H1 (cell line): Measurements from ENCODE around the gene ACBD6. TPM values are rescaled to one million over a fixed set of nuclear protein-coding genes. Genes with fewer than 3 reads are reported as not detected.

Experiments used
- CTCF ChIA-PET: fragments of 300-600 bp; sonication (Branson Sonifier 250); formaldehyde crosslinking; loops from one replicate; lab custom pipeline; 2021; ENCODE audit not compliant: partially characterized antibody; lab: Charles Lee
- POLR2A ChIA-PET: fragments of 300-600 bp; sonication (Branson Sonifier 250); formaldehyde crosslinking; loops from one replicate; lab custom pipeline; 2021; ENCODE audit warnings: inconsistent platforms; ENCODE audit not compliant: partially characterized antibody; lab: Charles Lee
- DNase-seq, 2 experiments: peaks; one replicate each; pipeline versions ENCODE4 v3.0.0 to v3.0.0-alpha.2; 2010 to 2022; ENCODE audit warnings: low spot score in 2 of 2, low read depth in 1 of 2, mixed read lengths in 1 of 2
- FAIRE-seq: peaks from 2 replicates; lab custom pipeline; 2011; peaks lifted over from hg19 to GRCh38; lab: Jason Lieb, UNC
- H2AFZ ChIP-seq: 2 replicates; pipeline ENCODE4 v1.8.1; 2012; ENCODE audit warnings: low read length, inconsistent platforms
- H2AK5ac ChIP-seq: 2 replicates; pipeline ENCODE4 v1.6.1; 2013; ENCODE audit warnings: low read depth, low read length
- H2BK120ac ChIP-seq: replicated peaks from 2 replicates; pipeline ENCODE3; 2013; ENCODE audit warnings: low read depth, low read length, inconsistent platforms
- H2BK12ac ChIP-seq: 2 replicates; pipeline ENCODE4 v1.6.1; 2013; ENCODE audit warnings: low read depth, low read length
- H2BK15ac ChIP-seq: 2 replicates; pipeline ENCODE4 v1.6.1; 2013; ENCODE audit warnings: low read length
- H2BK20ac ChIP-seq: 2 replicates; pipeline ENCODE4 v1.6.1; 2013; ENCODE audit warnings: low read length
- H2BK5ac ChIP-seq: 2 replicates; pipeline ENCODE4 v1.6.1; 2013; ENCODE audit warnings: low read depth, low read length
- H3K14ac ChIP-seq: 2 replicates; pipeline ENCODE4 v1.6.1; 2013; ENCODE audit warnings: inconsistent platforms; ENCODE audit not compliant: insufficient read length
- H3K18ac ChIP-seq: 2 replicates; pipeline ENCODE4 v1.6.1; 2013; ENCODE audit warnings: low read length; ENCODE audit errors: extremely low read depth
- H3K23ac ChIP-seq: 2 replicates; pipeline ENCODE4 v1.6.1; 2013; ENCODE audit warnings: inconsistent platforms; ENCODE audit not compliant: insufficient read length
- H3K23me2 ChIP-seq: 2 replicates; pipeline ENCODE4 v1.6.1; 2013; ENCODE audit warnings: low read depth, low read length
- H3K27ac ChIP-seq: 2 replicates; pipeline ENCODE4 v1.6.1; 2011; ENCODE audit warnings: low read depth, low read length, inconsistent platforms
- H3K27me3 ChIP-seq, 4 experiments: replicated peaks in 1 of 4; 1 replicate in 1 of 4; 2 replicates in 3 of 4; pipeline versions ENCODE4 v1.6.1 to v1.8.1; 2011 to 2013; ENCODE audit warnings: low read length in 3 of 4, mild to moderate bottlenecking in 3 of 4, inconsistent platforms in 2 of 4, mixed read lengths in 2 of 4, moderate library complexity in 1 of 4; ENCODE audit not compliant: control insufficient read depth in 3 of 4, insufficient read depth in 3 of 4; ENCODE audit errors: extremely low read depth in 1 of 4
- H3K36me3 ChIP-seq, 4 experiments: 2 replicates each; pipeline versions ENCODE4 v1.6.1 to v1.8.1; 2011 to 2013; ENCODE audit warnings: mild to moderate bottlenecking in 4 of 4, low read length in 3 of 4, moderate library complexity in 2 of 4, control low read depth in 1 of 4, inconsistent platforms in 1 of 4; ENCODE audit not compliant: insufficient read depth in 4 of 4, control insufficient read depth in 2 of 4
- H3K4ac ChIP-seq: replicated peaks from 2 replicates; pipeline ENCODE3; 2013; ENCODE audit warnings: low read length, low read depth, mixed read lengths, inconsistent platforms; ENCODE audit not compliant: insufficient read length
- H3K4me1 ChIP-seq, 4 experiments: replicated peaks in 1 of 4; 1 replicate in 1 of 4; 2 replicates in 3 of 4; pipeline versions ENCODE4 v1.6.1 to v1.8.1; 2011 to 2013; ENCODE audit warnings: low read length in 3 of 4, inconsistent platforms in 2 of 4, mixed read lengths in 1 of 4; ENCODE audit not compliant: insufficient read depth in 4 of 4, control insufficient read depth in 3 of 4
- H3K4me2 ChIP-seq, 2 experiments: 2 replicates each; pipeline versions ENCODE4 v1.6.1 to v1.8.1; 2011 to 2013; ENCODE audit warnings: low read depth in 2 of 2, low read length in 2 of 2, control low read depth in 1 of 2, inconsistent platforms in 1 of 2, mild to moderate bottlenecking in 1 of 2; ENCODE audit not compliant: insufficient read depth in 1 of 2
- H3K4me3 ChIP-seq, 4 experiments: fragments of 200-600, 300-600 bp in 1 of 4; sonication (generic), shearing (Covaris generic), sonication (Bioruptor Twin) in 1 of 4; 2 replicates each; pipeline versions ENCODE4 v1.5.1 to v1.8.1; 2011 to 2016; ENCODE audit warnings: low read length in 4 of 4, low read depth in 3 of 4, control low read depth in 2 of 4, inconsistent platforms in 2 of 4, mild to moderate bottlenecking in 2 of 4, mixed read lengths in 1 of 4, moderate library complexity in 1 of 4; ENCODE audit not compliant: insufficient read depth in 2 of 4; ENCODE audit errors: extremely low read depth in 1 of 4
- H3K56ac ChIP-seq: replicated peaks from 2 replicates; pipeline ENCODE3; 2013; ENCODE audit warnings: low read depth, mild to moderate bottlenecking, mixed read lengths, low read length, inconsistent platforms; ENCODE audit not compliant: insufficient read length
- H3K79me1 ChIP-seq: 2 replicates; pipeline ENCODE4 v1.6.1; 2013; ENCODE audit warnings: low read depth, low read length, control low read depth
- H3K79me2 ChIP-seq, 2 experiments: 2 replicates each; pipeline versions ENCODE4 v1.6.1 to v1.8.1; 2012 to 2013; ENCODE audit warnings: low read length in 2 of 2, mild to moderate bottlenecking in 2 of 2, inconsistent platforms in 1 of 2; ENCODE audit not compliant: insufficient read depth in 2 of 2, control insufficient read depth in 1 of 2
- H3K9ac ChIP-seq, 4 experiments: replicated peaks in 1 of 4; 1 replicate in 1 of 4; 2 replicates in 3 of 4; pipeline versions ENCODE4 v1.6.1 to v1.8.1; 2011 to 2013; ENCODE audit warnings: low read depth in 3 of 4, low read length in 3 of 4, control low read depth in 2 of 4, mild to moderate bottlenecking in 2 of 4, moderate library complexity in 2 of 4, inconsistent platforms in 1 of 4; ENCODE audit errors: extremely low read depth in 1 of 4
- H3K9me3 ChIP-seq, 2 experiments: 2 replicates each; pipeline versions ENCODE4 v1.6.1 to v1.8.1; 2012 to 2013; ENCODE audit warnings: mild to moderate bottlenecking in 2 of 2, moderate library complexity in 2 of 2, control low read depth in 1 of 2, inconsistent platforms in 1 of 2, low read depth in 1 of 2, low read length in 1 of 2, mixed read lengths in 1 of 2; ENCODE audit not compliant: insufficient read depth in 2 of 2
- H4K20me1 ChIP-seq, 2 experiments: replicated peaks in 1 of 2; 2 replicates each; pipeline versions ENCODE3 to v1.8.1; 2011 to 2013; ENCODE audit warnings: inconsistent platforms in 2 of 2, low read length in 2 of 2, mild to moderate bottlenecking in 1 of 2; ENCODE audit not compliant: insufficient read depth in 2 of 2, control insufficient read depth in 1 of 2
- H4K5ac ChIP-seq: 2 replicates; pipeline ENCODE4 v1.6.1; 2013; ENCODE audit warnings: low read length, low read depth, mixed read lengths, inconsistent platforms; ENCODE audit not compliant: insufficient read length
- H4K8ac ChIP-seq: 2 replicates; pipeline ENCODE4 v1.8.0; 2013; ENCODE audit warnings: mild to moderate bottlenecking, moderate library complexity, low read length, inconsistent platforms; ENCODE audit not compliant: insufficient read depth; ENCODE audit errors: extremely low read depth
- H4K91ac ChIP-seq: replicated peaks from 2 replicates; pipeline ENCODE3; 2013; ENCODE audit warnings: low read length, mixed read lengths, inconsistent platforms; ENCODE audit not compliant: insufficient read length
- E2F6 ChIP-seq: IDR thresholded peaks from 2 replicates; pipeline ENCODE4 v1.6.1; 2012; ENCODE audit warnings: inconsistent platforms
- HDAC6 ChIP-seq: IDR thresholded peaks from one replicate; pipeline ENCODE4 v1.7.1; 2012; ENCODE audit warnings: low read depth, mild to moderate bottlenecking, inconsistent platforms, low read length, moderate library complexity
- KDM1A ChIP-seq: fragments of 200-600, 300-600 bp; sonication (generic); IDR thresholded peaks from 2 replicates; pipeline ENCODE4 v1.7.1; 2016; ENCODE audit warnings: mild to moderate bottlenecking, low read length, borderline replicate concordance
- NRF1 ChIP-seq: IDR thresholded peaks from 2 replicates; pipeline ENCODE4 v1.6.1; 2011; ENCODE audit warnings: mild to moderate bottlenecking, low read depth, low read length, improper control_type of control experiment
- POLR2A ChIP-seq, 2 experiments: IDR thresholded peaks; 1 replicate in 1 of 2; 2 replicates in 1 of 2; pipeline ENCODE4 v1.6.1; 2011; ENCODE audit warnings: low read depth in 2 of 2, low read length in 2 of 2, mild to moderate bottlenecking in 2 of 2; ENCODE audit errors: control extremely low read depth in 1 of 2
- SIRT6 ChIP-seq: IDR thresholded peaks from one replicate; pipeline ENCODE4 v1.7.1; 2012; ENCODE audit warnings: low read length, inconsistent platforms
- SP2 ChIP-seq: IDR thresholded peaks from 2 replicates; pipeline ENCODE4 v1.6.1; 2012; ENCODE audit warnings: mild to moderate bottlenecking, low read length, inconsistent platforms
- SRF ChIP-seq: IDR thresholded peaks from 2 replicates; pipeline ENCODE4 v1.6.1; 2011; ENCODE audit warnings: mild to moderate bottlenecking, low read depth, low read length, moderate library complexity
- WGBS, 2 experiments: shearing (Covaris generic) in 1 of 2; methylation state at CpG; one replicate each; pipeline versions ENCODE4 v1.1.6 to v1.1.7; 2013 to 2015; ENCODE audit warnings: low lambda C conversion rate in 2 of 2, mixed read lengths in 2 of 2, inconsistent platforms in 1 of 2, low coverage in 1 of 2, missing lambda C conversion rate in 1 of 2; ENCODE audit not compliant: insufficient replicate concordance in 2 of 2, insufficient coverage in 1 of 2, insufficient read length in 1 of 2; ENCODE audit errors: extremely low coverage in 1 of 2, missing lambda C conversion rate in 1 of 2; 5-methylcytosine and 5-hydroxymethylcytosine counted together
- polyA plus RNA-seq, 7 experiments: library from polyadenylated mRNA; depleted of rRNA in 3 of 7; stranded (reverse) in 5 of 7; unstranded in 2 of 7; fragments of >200 nt in 5 of 7; fragments of 200-250 nt in 2 of 7; gene quantifications; 1 replicate in 5 of 7; 2 replicates in 1 of 7; 4 replicates in 1 of 7; pipeline versions ENCODE4 v1.2.1 to v1.2.3, GENCODE V29; 2011 to 2013; ENCODE audit warnings: missing spikeins in 2 of 7, mixed read lengths in 2 of 7
- total RNA-seq: library from RNA; stranded (reverse); fragmentation: NEBNext Ultra II Directional; extraction: Animal tissue kit (Norgen Biotek cat#: 25700); gene quantifications from 2 replicates; pipeline ENCODE4 v1.2.1, GENCODE V29; 2021

The ACBD6 gene
- total and polyA plus RNA-seq, 2 of the 8 experiments (the other 6 are each of a cell fraction or from before 2014, with no cell fraction given): 52.0 to 67.7 TPM

- Histone ChIP-seq H3K4me3 (no peak overlapping the region), H2BK15ac (no peak overlapping the region), H2AK5ac (no peak overlapping the region), H3K36me3 (no peaks in the 10 kb centered on the region), H3K79me2 (no peaks in the 10 kb centered on the region), H2BK12ac (no peak overlapping the region), H3K56ac (no peak overlapping the region), H3K14ac (no peak overlapping the region), H3K79me1 (no peaks in the 10 kb centered on the region), H3K4ac (no peak overlapping the region), H3K27me3 (no peaks in the 10 kb centered on the region), H4K91ac (no peak overlapping the region), H2BK120ac (no peak overlapping the region), H4K8ac (no peak overlapping the region; the same call in 1 of the 2 replicates), H4K20me1 (no peaks in the 10 kb centered on the region), H3K23ac (no peak overlapping the region), H2BK5ac (no peak overlapping the region), H3K9me3 (no peaks in the 10 kb centered on the region), H3K23me2 (no peaks in the 10 kb centered on the region), H3K4me1 (no peaks in the 10 kb centered on the region; a peak in 3 of 7 replicates), H2AFZ (0 out of 2 replicates have a peak overlapping the region, but pooled peaks have one; percentile 21), H3K18ac (no peak overlapping the region), H2BK20ac (no peak overlapping the region), H4K5ac (no peak overlapping the region), H3K4me2 (no peak overlapping the region), H3K27ac (no peak overlapping the region), H3K9ac (no peak overlapping the region)
- ChIA-PET CTCF (interaction anchor here (0.8 to 3.0 kb wide), 4 partner anchors 9 to 38 kb away, joined by 3 to 10 read pairs (median 3); partner anchors contain the start of gene OVAAL), POLR2A (interaction anchor here (0.7 kb wide), 1 partner anchor 296 kb away, joined by 3 read pairs; no protein-coding TSS in a partner anchor)
- FAIRE-seq (no peak), DNase-seq (no peak)
- TF ChIP-seq SRF (no peak), POLR2A (IDR thresholded peaks at IDR 0.05; ENCODE audit: control extremely low read depth in 1 of 2, low read depth in 2 of 2, low read length in 2 of 2) (no peak), NRF1 (no peak), KDM1A (no peak), SIRT6 (no peak), E2F6 (no peak), SP2 (no peak), HDAC6 (no peak)
- WGBS, 2 experiments: 86% methylated on average over 6 of the region's 7 CpGs; no CpG with 5 or more reads in 1 of the 2 experiments
Observed at GRCh38 chr1:180548686-180549317, 46.4 kb upstream of the ACBD6 start.
